OCI-LY1 (cell line): ENCODE measurements around the gene SPATA12.

Experiments
- H2AFZ ChIP-seq: fragments of 200-600 bp; sonication (generic), shearing (Covaris generic); 2 replicates; pipeline ENCODE4 v1.6.0; 2014; ENCODE audit warnings: antibody characterized with exemption, mild to moderate bottlenecking, low read length
- H3F3A ChIP-seq: fragments of 200-600 bp; sonication (generic), shearing (Covaris generic); 2 replicates; pipeline ENCODE4 v1.6.0; 2014; ENCODE audit warnings: mild to moderate bottlenecking, antibody characterized with exemption, low read length, moderate library complexity; ENCODE audit not compliant: insufficient read depth
- H3K27ac ChIP-seq: fragments of 200-600 bp; sonication (generic); 2 replicates; pipeline ENCODE4 v1.5.1; 2014; ENCODE audit warnings: low read length, mixed run types, mild to moderate bottlenecking, low read depth; ENCODE audit not compliant: poor library complexity, severe bottlenecking
- H3K27me3 ChIP-seq: fragments of 200-600 bp; sonication (generic); 2 replicates; pipeline ENCODE4 v1.6.0; 2014; ENCODE audit warnings: antibody characterized with exemption, mild to moderate bottlenecking, low read length, moderate library complexity; ENCODE audit not compliant: insufficient read depth
- H3K36me3 ChIP-seq: fragments of 200-600 bp; sonication (generic); 2 replicates; pipeline ENCODE4 v1.6.1; 2014; ENCODE audit warnings: mild to moderate bottlenecking, antibody characterized with exemption, low read length, moderate library complexity, mixed read lengths; ENCODE audit not compliant: insufficient read depth
- H3K4me1 ChIP-seq: fragments of 200-600 bp; sonication (generic); 2 replicates; pipeline ENCODE4 v1.5.1; 2014; ENCODE audit warnings: mild to moderate bottlenecking, low read length, moderate library complexity; ENCODE audit not compliant: insufficient read depth, severe bottlenecking
- H3K4me2 ChIP-seq: fragments of 200-600 bp; sonication (generic), shearing (Covaris generic); 2 replicates; pipeline ENCODE4 v1.6.1; 2014; ENCODE audit warnings: low read length
- H3K4me3 ChIP-seq: fragments of 200-600 bp; sonication (generic); 2 replicates; pipeline ENCODE4 v1.5.1; 2014; ENCODE audit warnings: low read length, low read depth, mild to moderate bottlenecking, mixed read lengths; ENCODE audit not compliant: poor library complexity, severe bottlenecking
- H3K79me2 ChIP-seq: fragments of 200-600 bp; shearing (Covaris generic); 2 replicates; pipeline ENCODE4 v1.6.1; 2016; ENCODE audit warnings: mixed run types, low read length, mixed read lengths; ENCODE audit not compliant: insufficient read depth
- H3K9ac ChIP-seq: fragments of 200-600 bp; sonication (generic), shearing (Covaris generic); 2 replicates; pipeline ENCODE4 v1.6.1; 2014; ENCODE audit warnings: mild to moderate bottlenecking, low read length, mixed read lengths
- H3K9me2 ChIP-seq: fragments of 200-600 bp; sonication (generic), shearing (Covaris generic); 2 replicates; pipeline ENCODE4 v1.6.1; 2014; ENCODE audit warnings: low read depth, mild to moderate bottlenecking, low read length, mixed read lengths
- H3K9me3 ChIP-seq: fragments of 200-600 bp; shearing (Covaris generic); 2 replicates; pipeline ENCODE4 v1.6.1; 2014; ENCODE audit warnings: low read length, mixed read lengths
- H4K20me1 ChIP-seq: fragments of 200-600 bp; sonication (generic), shearing (Covaris generic); 2 replicates; pipeline ENCODE4 v1.6.0; 2016; ENCODE audit warnings: mild to moderate bottlenecking, low read length; ENCODE audit not compliant: insufficient read depth
- EZH2 ChIP-seq: fragments of 200-600 bp; sonication (generic), shearing (Covaris generic); IDR thresholded peaks from 2 replicates; pipeline ENCODE4 v1.8.0; 2017; ENCODE audit warnings: borderline replicate concordance, mixed run types, mild to moderate bottlenecking, antibody characterized with exemption, low read length, moderate library complexity, mixed read lengths
- TF ChIP-seq, protein P1 (sequence below): fragments of 200-600 bp; sonication (generic), shearing (Covaris generic); IDR thresholded peaks from 2 replicates; pipeline ENCODE4 v1.5.1; 2017; ENCODE audit warnings: mild to moderate bottlenecking, antibody characterized with exemption, low read length, moderate library complexity, mixed read lengths

SPATA12 gene

GRCh38 chr3:57089043-57089442 is 28.6 kb downstream of the SPATA12 start:
- TF ChIP-seq, protein P1, sequence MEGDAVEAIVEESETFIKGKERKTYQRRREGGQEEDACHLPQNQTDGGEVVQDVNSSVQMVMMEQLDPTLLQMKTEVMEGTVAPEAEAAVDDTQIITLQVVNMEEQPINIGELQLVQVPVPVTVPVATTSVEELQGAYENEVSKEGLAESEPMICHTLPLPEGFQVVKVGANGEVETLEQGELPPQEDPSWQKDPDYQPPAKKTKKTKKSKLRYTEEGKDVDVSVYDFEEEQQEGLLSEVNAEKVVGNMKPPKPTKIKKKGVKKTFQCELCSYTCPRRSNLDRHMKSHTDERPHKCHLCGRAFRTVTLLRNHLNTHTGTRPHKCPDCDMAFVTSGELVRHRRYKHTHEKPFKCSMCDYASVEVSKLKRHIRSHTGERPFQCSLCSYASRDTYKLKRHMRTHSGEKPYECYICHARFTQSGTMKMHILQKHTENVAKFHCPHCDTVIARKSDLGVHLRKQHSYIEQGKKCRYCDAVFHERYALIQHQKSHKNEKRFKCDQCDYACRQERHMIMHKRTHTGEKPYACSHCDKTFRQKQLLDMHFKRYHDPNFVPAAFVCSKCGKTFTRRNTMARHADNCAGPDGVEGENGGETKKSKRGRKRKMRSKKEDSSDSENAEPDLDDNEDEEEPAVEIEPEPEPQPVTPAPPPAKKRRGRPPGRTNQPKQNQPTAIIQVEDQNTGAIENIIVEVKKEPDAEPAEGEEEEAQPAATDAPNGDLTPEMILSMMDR = no peak
- TF ChIP-seq EZH2 = no peak
- H2AFZ ChIP-seq = no peak overlapping the region
- H3K4me3 ChIP-seq = no peak overlapping the region
- no peaks in the 10 kb centered on the region for H4K20me1 ChIP-seq
- no peaks in the 10 kb centered on the region for H3K9me2 ChIP-seq
- H3K36me3 ChIP-seq = no peaks in the 10 kb centered on the region
- H3K27me3 ChIP-seq = no peaks in the 10 kb centered on the region
- no peaks in the 10 kb centered on the region for H3K79me2 ChIP-seq
- no peaks in the 10 kb centered on the region for H3K9me3 ChIP-seq
- H3K4me2 ChIP-seq = no peak overlapping the region
- peaks cover 4% of the 10 kb centered on the region for H3K4me1 ChIP-seq
- H3K9ac ChIP-seq = no peak overlapping the region
- no peaks in the 10 kb centered on the region for H3F3A ChIP-seq
- no peak overlapping the region for H3K27ac ChIP-seq

DNA sequence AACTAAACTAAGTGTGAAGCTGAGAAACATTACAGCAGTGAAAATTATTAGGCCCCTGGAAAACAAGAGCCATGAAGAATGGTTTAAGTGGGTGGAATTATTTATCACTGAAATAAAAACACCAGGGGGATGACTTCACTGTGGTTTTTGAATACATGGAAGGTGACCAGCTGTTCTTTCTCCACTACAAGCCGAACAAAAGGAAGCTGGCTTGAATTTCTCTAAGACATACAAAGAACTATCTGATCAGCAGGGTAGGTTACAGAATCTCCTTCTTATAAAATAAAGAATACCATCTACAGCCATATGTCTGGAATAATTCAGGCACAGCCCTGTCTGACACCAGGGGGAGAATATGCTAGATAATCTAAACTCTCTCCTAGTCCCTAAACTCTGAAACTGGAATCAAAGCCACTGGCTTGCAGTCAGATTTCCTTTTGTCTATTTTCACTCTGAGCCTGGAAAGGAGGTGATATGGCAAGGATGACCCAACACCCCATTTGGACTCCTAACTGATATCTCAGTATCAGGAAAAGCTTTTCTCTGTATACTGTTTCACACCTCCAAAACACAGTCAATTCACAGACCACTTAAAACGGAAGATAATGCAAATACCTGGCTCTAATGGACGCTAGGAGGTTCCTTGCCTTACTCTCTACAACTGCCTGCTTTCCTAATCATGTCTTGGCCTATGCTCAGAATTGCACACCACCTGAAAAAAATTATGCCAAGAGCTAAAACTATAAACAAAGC is 31.2 kb downstream of the SPATA12 start:
- Histone ChIP-seq H3K27ac (no peak overlapping the region), H3F3A (no peaks in the 10 kb centered on the region), H3K79me2 (no peaks in the 10 kb centered on the region), H3K9me3 (no peaks in the 10 kb centered on the region), H3K4me2 (no peak overlapping the region), H3K4me1 (peaks cover 4% of the 10 kb centered on the region), H4K20me1 (no peaks in the 10 kb centered on the region), H3K9ac (no peak overlapping the region), H3K36me3 (no peaks in the 10 kb centered on the region), H2AFZ (no peak overlapping the region), H3K27me3 (no peaks in the 10 kb centered on the region), H3K9me2 (no peaks in the 10 kb centered on the region), H3K4me3 (no peak overlapping the region)
- TF ChIP-seq EZH2 = no peak

DNA sequence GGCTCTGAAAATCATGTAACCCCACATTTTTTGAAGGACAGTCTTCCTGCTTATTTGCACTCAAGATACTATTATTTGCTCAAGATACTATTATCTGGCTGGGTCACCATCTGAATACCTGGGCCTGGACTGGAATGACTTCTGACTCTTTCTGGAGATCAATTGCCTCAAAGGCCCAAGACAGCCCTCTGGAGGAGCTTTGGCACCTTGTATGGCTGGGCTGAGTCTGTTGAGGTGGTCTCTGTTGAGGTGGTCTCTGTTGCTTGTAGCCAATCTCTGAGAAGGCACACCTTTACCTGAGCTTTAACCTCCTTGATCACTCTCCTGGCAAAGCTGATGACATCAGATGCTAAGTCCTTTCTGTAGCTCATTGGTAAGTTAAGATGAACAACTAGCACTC is 33.0 kb downstream of the SPATA12 start:
- TF ChIP-seq EZH2 = no peak
- TF ChIP-seq, protein P1 = peak; percentile 29; the same call in 1 of the 2 replicates
- H3K27ac ChIP-seq = no peak overlapping the region
- H3K36me3 ChIP-seq = no peaks in the 10 kb centered on the region
- no peaks in the 10 kb centered on the region for H3K9me3 ChIP-seq
- H3K9ac ChIP-seq = no peak overlapping the region
- H3K79me2 ChIP-seq = no peaks in the 10 kb centered on the region
- H3K4me2 ChIP-seq = no peak overlapping the region
- H3F3A ChIP-seq = no peaks in the 10 kb centered on the region
- no peaks in the 10 kb centered on the region for H4K20me1 ChIP-seq
- no peaks in the 10 kb centered on the region for H3K27me3 ChIP-seq
- peaks cover 4% of the 10 kb centered on the region for H3K4me1 ChIP-seq
- no peaks in the 10 kb centered on the region for H3K9me2 ChIP-seq
- no peak overlapping the region for H2AFZ ChIP-seq
- H3K4me3 ChIP-seq = no peak overlapping the region

DNA sequence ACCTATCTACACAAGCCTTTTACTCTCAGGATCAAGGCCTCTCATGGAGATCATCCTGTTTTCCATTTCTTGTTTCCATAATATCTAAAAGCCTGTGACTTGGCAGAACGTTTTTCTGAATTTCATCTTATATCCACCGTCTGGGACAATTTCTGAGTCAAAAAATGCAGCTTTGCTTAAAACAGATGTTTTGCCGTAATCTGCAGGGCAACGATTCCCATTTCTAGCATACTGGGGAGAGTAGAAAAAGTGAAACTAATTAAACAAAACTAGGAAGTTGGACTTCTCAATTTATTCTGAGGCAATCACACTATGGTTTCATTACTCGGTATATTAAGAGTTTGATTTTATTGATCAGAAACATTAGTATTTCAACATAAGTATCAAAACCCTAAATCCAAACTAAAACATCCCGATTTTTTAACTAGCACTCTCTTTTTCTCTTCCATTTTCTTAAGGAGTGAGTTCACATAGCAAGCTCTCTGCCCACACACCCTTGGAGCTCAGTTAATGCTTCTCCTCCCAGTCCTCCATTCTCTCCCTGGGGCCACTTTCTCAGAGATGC is 33.6 kb downstream of the SPATA12 start:
- Histone ChIP-seq H3K4me1 (peaks cover 4% of the 10 kb centered on the region), H3K9ac (no peak overlapping the region), H3K4me3 (no peak overlapping the region), H3F3A (no peaks in the 10 kb centered on the region), H3K36me3 (no peaks in the 10 kb centered on the region), H3K79me2 (no peaks in the 10 kb centered on the region), H2AFZ (no peak overlapping the region), H3K4me2 (no peak overlapping the region), H3K27ac (no peak overlapping the region), H3K9me3 (no peaks in the 10 kb centered on the region), H3K9me2 (no peaks in the 10 kb centered on the region), H4K20me1 (no peaks in the 10 kb centered on the region), H3K27me3 (no peaks in the 10 kb centered on the region)
- no peak for TF ChIP-seq EZH2
- TF ChIP-seq, protein P1 = no peak
